ENCODE measurements around the gene PINLYP.
A peak's percentile ranks its signal among the peaks of the same experiment; 100 is the strongest.
"Not testable (repeated sequence)": the region's sequence is repeated elsewhere in the genome, so short reads cannot be mapped to it uniquely, and the experiment has no call there.

The PINLYP gene

GRCh38 chr19:43575156-43575950 is at the start of gene PINLYP, which contains the start of gene XRCC1:
Gene PINLYP (plus strand): TSS chr19:43575801. CDS start chr19:43577192, 1,391 bp downstream.
Gene XRCC1 (minus strand): TSS chr19:43575527. CDS start chr19:43575458, 69 bp downstream.
- DNase-seq (ENCODE audit: low read depth): peak; percentile 97

DNA sequence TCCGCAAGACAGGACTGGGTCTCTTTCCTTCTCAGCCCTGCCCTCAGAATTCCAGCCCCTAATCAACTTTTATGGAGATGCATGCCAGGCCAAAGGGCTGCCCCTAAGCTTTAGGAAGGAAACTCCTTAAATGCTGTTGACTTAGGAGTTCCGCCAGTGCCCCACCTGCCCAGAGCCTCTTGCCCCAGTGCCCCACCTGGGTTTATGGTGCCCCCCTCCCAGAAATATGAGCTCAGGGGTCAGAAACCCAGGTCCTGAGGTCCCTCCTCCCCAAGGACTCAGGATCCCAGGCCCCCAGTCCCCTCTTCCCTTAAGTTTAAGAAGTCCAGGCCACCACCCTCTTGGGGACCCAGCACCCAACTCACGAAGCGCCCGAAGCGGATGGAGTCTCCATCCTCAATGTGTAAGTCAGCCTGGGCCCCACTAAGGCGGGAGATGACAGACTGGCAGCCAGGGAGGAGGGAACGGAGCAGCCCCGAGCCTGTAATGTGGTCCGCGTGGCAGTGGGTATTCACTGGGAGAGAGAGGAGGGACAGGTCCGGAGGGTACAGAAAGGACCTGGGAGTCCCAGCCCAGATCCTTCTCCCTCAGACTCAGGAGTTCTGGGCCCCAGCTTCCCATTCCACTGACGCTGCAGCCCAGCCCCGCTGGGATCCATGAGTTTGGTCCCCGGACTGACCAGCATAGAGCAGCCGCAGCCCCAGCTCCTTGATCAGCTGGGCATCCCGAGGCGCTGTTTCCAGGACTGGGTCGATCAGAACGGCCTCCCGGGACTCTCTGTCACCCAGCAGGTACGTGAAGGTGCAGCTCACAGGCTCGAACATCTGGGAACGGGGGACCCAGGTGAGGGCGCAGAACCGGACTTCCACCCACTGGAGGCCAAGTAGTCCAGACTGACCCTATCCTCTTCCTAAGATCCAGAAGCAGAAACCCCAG is 49.5 kb upstream of the PINLYP start:
- DNase-seq (ENCODE audit: low read depth): no peak

- no peak for DNase-seq (ENCODE audit: low read depth)
These were observed 48.4 kb upstream of the PINLYP start, which contains the start of gene ETHE1 for GRCh38 chr19:43526884-43527859. Gene ETHE1 (minus strand): TSS chr19:43527201. CDS start chr19:43527177, 24 bp downstream.

GRCh38 chr19:43527860-43528622 is 47.6 kb upstream of the PINLYP start:
- no peak for DNase-seq (ENCODE audit: low read depth)

- no peak for DNase-seq (ENCODE audit: low read depth)
These were observed 43.0 kb upstream of the PINLYP start for GRCh38 chr19:43532571-43532961.

GRCh38 chr19:43532962-43533545 is 42.5 kb upstream of the PINLYP start, which contains the start of gene ZNF575:
Gene ZNF575 (plus strand): TSS chr19:43533188. CDS start chr19:43534423, 1,235 bp downstream.
- DNase-seq (ENCODE audit: low read depth): peak; percentile 86

- DNase-seq (ENCODE audit: low read depth): peak; percentile 95
These were observed 41.9 kb upstream of the PINLYP start for GRCh38 chr19:43533546-43534304.

- DNase-seq (ENCODE audit: low read depth): no peak
These were observed 41.2 kb upstream of the PINLYP start for GRCh38 chr19:43534305-43534815.

- DNase-seq (ENCODE audit: low read depth): no peak
These were observed 40.5 kb upstream of the PINLYP start for GRCh38 chr19:43534816-43535761.

DNA sequence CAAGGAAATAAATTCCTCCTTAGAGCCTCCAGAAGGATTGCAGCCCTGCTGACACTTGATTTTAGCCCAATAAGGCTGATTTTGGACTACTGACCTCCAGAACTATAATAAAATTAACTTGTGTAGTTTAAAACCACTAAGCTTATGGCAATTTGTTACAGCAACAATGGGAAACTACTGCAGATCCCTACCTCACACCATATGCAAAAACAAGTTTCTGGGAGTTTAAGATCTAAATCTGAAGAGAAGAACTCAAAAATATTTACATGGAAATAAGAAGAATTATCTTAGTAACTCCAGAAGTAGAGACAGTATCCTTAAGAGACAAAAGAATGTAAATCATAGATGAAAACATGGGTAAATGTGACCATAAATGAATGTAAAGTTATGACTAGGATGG is 36.7 kb upstream of the PINLYP start:
- DNase-seq (ENCODE audit: low read depth): no peak

DNA sequence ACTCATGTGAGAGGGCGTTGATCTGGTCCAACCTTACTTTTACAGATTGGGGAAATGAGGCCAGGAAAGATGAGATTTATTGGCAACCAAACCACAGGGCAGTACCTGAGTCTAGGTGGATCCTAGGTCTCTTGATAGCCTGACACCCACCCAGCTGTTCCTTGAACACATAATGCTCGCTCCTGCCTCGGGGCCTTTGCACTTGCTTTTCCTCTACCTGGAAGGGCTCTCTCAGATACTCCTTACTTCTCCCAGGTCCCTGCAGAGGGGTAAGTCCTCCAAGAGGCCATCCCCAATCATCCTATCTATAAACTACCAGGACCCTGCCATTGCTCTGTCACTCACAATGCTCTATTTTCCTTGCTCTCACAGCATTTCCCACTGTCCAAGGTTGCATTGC is 35.2 kb upstream of the PINLYP start:
- no peak for DNase-seq (ENCODE audit: low read depth)

DNA sequence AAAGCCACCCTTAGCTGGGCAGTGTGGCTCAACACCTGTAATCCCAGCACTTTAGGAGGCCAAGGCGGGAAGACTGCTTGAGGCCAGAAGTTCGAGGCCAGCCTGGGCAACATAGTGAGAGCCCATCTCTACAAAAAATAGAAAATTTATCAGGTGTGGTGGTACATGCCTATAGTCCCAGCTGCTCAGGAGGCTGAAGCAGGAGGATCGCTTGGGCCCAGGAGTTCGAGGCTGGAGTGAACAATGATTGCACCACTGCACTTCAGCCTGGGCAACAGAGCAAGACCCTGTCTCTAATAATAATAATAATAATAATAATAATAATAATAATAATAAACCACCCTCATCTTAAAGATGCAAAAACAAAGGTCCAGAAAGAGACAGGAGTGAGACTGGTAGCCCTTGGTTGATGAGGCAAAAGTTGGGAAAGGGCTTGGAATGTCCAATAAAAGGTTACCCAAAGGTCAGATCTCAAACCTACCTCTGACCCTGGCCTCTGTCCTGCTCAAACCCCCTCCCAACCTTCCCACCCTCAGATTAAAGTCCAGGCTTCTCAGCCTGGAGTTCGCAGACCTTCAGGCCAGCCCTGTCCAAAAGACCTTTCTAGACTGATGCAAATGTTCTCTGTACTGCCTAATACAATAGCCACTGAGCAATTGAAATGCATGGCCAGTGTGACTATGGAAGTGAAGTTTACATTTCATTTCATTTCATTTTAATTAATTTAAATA is 33.5 kb upstream of the PINLYP start:
- no peak for DNase-seq (ENCODE audit: low read depth)

DNA sequence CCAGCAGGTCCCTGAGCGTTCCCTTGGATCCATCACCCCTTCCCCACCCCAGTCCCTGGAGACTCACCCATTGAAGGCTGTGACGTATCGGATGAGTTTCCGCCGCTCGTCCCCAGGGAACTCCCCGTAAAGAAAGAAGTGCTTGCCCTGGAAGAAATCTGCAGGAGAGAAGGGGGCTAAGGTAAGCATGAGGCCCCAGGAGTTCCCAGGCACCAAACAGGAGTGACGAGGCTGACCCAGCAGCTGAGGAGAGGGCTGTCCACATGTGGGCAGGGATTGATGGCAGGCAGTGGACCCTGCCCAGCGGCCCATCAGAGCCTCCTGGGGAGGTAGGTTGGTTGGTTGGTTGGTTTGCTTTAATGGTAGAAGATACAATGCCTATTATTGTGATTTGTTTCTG is 31.5 kb upstream of the PINLYP start:
- no peak for DNase-seq (ENCODE audit: low read depth)

DNA sequence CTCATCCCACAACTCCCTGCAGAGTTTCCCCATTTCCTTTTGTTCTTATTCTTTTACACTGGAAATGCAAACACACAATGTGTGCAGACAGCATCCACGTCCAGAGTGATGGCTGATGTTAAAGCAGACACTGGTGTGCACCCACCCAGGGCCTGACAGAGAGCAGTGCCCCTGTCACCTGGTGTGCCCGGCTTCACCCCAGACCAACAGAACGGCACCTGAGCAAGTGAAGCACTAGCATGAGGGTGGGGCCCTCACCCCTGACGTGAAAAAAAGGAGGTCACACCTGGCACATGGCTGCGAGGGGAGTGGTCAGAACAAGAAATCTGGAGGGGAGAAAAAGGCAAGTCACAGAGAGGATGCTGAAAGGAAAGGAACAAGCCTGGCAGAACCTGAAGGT is 30.3 kb upstream of the PINLYP start:
- DNase-seq (ENCODE audit: low read depth): no peak

DNA sequence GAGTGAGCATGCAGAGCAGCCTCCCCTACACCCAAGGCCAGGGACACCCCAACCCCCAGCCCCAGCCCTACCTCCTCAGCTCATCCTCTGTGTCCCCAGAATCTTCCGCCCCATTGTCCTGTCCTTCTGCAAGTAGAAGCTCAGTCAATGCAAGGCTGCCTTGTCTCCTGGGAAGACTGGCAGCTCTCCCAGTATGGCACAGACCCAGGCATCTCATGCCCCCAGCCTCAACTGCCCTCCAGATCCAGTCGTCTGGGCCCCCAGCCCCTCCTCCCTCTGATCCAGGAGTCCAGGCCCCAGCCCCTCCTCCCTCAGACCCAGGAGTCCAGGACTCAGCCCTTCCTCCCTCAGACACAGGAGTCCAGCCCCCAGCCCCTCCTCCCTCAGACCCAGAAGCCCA is 29.6 kb upstream of the PINLYP start:
- no peak for DNase-seq (ENCODE audit: low read depth)

- DNase-seq (ENCODE audit: low read depth): no peak
These were observed 29.0 kb upstream of the PINLYP start for GRCh38 chr19:43546581-43546980.

- not testable (repeated sequence) for DNase-seq (ENCODE audit: low read depth)
These were observed 27.7 kb upstream of the PINLYP start for GRCh38 chr19:43547926-43548325.

Data from HS-27A (cell line).